AG08396 (cell line): ENCODE data around the gene DISP3.

Experiments used
- DNase-seq: peaks from one replicate; pipeline ENCODE4 v3.0.0; 2012; ENCODE audit warnings: low spot score, mixed read lengths

Gene DISP3

DNA sequence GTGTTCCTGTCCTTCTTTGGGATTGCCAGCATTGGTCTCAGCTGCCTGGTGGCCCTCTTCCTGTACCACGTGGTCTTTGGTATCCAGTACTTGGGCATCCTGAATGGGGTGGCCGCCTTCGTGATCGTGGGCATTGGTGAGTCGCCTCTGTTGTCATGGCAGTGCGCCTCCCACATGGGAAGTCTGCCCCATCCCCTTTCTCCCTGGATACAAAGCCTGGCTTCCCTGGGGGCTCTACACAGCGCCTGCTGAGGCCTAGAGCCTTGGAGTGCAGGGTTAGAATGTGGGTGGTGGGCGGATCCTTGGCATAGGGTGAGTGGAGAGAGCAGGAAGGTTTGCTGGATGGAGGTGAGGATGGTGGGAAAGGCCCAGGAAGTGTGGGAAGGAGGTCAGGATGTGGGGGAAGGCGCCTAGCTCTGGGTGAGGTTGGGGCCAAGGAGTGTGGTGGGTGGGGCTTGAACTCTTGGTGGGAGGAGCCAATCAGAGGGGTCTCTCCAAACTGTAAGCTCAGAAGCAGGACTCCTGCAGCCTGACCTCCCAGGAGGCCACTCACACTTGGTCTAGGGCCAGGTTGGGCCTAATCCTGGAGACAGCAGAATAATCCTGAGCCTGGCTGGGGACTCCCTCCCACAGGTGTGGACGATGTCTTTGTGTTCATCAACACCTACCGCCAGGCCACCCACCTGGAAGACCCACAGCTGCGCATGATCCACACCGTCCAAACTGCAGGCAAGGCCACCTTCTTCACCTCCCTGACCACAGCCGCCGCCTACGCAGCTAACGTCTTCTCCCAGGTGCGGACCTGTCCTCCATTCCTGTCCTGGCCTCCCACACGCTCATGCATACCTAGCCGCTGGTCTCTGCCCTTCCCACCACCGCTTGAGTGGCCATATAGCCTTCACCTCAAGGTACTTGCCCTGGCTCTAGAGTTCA, 36.7 kb downstream of the DISP3 start:
- no peak for DNase-seq

DNA sequence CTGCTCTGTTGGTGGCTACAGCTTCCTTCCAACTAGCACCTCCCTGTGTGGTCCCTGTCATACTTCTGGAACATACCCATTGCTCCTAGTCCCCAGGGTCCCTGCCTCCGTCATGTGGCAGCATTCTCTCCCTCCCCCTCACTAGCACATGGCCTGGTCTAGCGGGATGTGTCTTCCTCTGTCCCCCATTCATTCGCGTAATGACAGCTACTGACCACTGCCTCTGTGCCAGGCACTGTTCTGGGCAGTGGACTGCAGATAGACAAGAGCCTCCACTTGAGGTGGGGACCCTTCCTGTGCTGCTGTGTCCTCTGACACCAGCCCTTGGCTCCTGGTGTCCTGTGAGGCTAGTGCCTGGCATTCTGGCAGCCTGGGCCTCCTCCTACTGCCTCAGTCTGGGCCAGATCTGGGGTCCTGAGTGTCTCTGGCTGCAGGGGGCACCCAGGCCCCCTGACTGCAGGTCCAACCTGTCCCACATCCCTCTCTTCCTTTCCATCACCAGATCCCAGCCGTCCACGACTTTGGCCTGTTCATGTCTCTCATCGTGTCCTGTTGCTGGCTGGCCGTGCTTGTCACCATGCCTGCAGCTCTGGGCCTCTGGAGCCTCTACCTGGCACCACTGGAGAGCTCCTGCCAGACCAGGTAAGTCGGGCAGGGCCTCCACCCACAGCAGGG, 38.1 kb downstream of the DISP3 start:
- no peak for DNase-seq

- no peak for DNase-seq
Measured at GRCh38 chr1:11518016-11518701, 39.2 kb downstream of the DISP3 start.

GRCh38 chr1:11518791-11519628, 40.1 kb downstream of the DISP3 start:
- no peak for DNase-seq

GRCh38 chr1:11519629-11520031, 40.7 kb downstream of the DISP3 start:
- no peak for DNase-seq

DNA sequence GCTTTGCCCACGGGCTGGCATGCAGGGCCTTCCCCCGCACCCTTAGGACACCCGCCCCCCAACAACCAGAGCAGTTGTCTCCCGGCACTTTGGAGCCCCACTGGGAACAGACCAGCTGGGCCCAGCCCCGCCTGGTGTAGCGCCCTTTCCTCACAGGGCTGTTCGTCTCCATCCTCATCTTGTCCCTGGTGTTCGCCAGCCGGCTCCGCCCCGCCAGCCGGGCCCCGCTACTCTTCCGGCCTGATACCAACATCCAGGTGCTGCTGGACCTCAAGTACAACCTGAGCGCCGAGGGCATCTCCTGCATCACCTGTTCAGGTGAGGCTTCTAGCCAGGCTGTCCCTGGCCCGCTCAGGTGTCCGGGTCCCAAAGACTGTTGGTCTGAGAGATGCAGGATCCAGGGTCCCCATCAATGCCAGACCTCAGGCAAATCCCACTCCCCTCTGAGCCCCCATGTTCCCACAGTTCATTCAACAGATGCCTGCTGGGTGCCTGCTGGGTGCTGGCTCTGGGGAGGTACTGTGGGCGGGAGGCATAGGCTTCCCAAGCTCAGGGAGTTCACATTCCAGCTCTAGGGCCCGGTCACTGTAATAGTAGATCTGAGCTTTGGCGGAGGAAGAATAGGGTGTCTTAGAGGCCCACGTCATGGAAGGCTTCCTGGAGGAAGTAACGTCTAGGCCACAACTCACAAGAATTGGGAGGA, 41.7 kb downstream of the DISP3 start:
- DNase-seq, result no peak

DNA sequence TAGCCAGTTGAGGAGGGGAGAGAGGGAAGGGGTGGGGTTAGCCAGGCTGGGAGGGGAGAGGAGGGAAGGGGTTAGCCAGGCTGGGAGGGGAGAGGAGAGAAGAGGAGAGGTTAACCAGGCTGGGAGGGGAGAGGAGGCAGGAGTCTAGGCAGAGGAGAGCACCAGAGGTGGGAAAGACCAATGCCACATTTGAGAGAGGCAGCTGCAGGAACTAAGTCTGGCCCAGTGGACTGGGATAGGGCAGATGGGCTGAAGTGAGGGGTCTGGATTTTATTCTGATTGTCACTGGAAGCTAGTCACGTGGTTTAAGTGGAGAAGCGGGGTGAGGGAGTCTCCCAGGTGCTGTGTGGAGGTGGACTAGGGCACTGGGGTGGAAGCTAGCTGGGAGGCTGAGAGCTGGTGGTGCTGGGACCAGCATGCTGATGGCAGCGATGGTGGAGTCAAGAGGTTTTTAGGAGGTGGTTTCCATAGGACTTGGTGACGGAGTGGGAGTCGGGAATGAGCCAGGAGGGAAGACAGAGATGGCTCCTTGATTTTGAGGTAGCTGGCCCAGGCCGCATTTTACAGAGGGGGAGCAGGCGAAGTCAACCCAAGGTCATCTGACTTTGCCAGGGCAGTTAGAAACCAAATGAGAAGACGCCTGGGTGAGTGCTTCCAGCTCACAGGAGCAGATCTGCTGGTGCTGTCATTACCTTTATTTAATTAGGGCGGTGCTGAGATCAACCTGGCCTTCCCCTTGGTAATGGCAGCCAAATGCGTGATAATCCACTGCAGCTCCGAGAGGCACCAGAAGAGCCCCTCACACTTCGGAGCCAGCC, 42.8 kb downstream of the DISP3 start:
- no peak for DNase-seq

DNA sequence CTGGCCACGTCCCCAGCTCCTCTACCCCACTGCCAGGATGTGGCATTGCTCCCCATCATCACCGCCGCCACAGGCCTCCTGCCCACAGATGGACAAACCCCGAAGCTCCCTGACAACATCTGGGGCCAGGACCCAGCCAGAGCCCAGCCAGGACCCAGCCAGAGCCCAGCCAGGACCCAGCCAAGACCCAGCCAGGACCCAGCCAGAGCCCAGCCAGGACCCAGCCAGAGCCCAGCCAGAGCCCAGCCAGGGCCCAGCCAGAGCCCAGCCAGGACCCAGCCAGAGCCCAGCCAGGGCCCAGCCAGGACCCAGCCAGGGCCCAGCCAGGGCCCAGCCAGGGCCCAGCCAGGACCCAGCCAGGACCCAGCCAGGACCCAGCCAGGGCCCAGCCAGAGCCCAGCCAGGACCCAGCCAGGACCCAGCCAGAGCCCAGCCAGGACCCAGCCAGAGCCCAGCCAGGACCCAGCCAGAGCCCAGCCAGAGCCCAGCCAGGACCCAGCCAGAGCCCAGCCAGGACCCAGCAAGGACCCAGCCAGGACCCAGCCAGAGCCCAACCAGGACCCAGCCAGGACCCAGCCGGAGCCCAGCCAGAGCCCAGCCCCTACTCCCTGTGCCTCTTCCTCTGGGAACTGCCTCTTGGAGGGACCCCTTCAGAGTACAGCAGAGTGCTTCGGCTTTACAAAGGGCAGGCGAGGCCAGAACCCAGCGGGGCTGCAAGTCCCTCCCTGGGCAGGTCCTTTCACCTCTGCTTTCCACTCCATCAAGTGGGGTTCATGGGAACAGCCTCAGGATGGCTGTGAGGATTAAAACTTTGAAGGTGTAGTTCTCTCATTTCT, 43.7 kb downstream of the DISP3 start:
- DNase-seq, result no peak

GRCh38 chr1:11523261-11523660, 44.3 kb downstream of the DISP3 start:
- DNase-seq, result no peak

GRCh38 chr1:11523746-11524464, 45.0 kb downstream of the DISP3 start:
- DNase-seq, result no peak

- DNase-seq, result no peak
Measured at GRCh38 chr1:11524465-11525150, 45.7 kb downstream of the DISP3 start.

GRCh38 chr1:11525151-11525505, 46.2 kb downstream of the DISP3 start:
- DNase-seq, result no peak

GRCh38 chr1:11525516-11525915, 46.6 kb downstream of the DISP3 start:
- DNase-seq, result no peak

DNA sequence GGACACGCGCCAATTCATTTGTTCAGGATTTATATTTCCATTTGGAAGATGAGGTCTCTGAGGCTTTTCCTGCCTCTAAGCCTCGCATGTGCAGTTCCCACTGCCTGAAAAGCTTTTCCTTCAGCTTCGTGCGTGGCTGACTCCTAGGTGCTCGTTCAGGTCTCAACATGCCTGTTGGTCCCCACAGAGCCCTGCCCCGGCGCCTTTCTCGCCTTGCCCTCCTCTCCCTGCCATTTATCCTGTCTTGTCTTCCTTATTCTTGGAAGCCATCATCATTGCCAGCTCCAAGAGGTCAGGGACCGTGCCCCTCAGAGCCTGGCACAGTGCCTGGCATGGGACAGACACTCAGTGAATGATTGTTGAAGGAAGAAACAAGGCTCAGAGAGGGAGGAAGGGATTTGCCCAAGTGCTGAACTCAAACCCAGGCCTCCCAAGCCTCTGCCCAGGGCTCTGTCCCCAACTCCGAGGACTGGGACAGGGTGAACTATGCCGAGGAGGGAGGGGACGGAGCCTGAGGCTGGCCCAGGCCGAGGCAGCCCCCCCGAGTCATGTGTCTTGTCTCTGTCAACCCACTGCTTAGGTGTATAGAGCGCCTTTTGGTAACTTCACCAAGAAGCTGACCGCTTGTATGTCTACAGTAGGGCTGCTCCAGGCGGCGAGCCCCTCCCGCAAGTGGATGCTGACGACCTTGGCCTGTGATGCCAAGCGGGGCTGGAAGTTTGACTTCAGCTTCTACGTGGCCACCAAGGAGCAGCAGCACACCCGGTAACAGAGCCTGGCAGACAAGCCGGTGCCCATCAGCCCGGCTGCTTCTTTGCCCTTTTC, 47.3 kb downstream of the DISP3 start:
- DNase-seq, result no peak

GRCh38 chr1:11527541-11528452, 48.8 kb downstream of the DISP3 start:
- DNase-seq, result no peak

DNA sequence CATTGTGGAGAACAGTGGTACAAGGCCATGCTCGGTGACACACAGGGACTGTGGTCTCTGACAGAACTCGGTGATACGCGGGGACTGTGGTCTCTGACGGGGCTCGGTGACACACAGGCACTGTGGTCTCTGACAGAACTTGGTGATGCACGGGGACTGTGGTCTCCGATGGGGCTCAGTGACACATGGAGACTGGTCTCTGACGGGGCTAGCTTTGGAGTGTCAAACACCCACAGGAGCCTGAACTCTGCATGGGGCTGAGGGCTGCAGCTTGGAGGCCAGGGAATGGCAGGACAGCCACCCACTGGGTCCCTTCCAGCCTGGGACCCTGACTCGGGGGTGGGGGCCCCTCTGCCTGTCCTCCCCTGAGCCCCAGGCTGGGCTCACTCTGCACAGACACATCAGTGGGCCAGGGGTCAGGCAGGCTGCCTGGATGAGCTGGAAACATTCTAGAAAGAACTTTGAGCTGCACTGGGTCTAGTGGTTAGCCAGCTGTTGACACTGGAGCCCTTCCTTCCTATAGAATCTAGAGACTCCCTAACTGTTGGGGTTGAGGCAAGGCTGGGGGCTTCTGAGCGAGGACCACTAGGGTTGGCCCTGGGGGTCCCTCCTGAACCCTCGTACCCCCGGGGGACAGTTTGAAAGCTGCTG, 49.8 kb downstream of the DISP3 start:
- no peak for DNase-seq
